HG02610 (cell line): ENCODE data around the gene MAPK14.

Experiments used
- ATAC-seq: cut with Tn5 transposase; IDR thresholded peaks from one replicate; pipeline ENCODE4 v1.9.1; 2021; ENCODE audit warnings: mild to moderate bottlenecking, moderate library complexity; ENCODE audit not compliant: unreplicated experiment

MAPK14 gene

GRCh38 chr6:36132246-36132895 is 104.8 kb downstream of the MAPK14 start:
- ATAC-seq = no peak

DNA sequence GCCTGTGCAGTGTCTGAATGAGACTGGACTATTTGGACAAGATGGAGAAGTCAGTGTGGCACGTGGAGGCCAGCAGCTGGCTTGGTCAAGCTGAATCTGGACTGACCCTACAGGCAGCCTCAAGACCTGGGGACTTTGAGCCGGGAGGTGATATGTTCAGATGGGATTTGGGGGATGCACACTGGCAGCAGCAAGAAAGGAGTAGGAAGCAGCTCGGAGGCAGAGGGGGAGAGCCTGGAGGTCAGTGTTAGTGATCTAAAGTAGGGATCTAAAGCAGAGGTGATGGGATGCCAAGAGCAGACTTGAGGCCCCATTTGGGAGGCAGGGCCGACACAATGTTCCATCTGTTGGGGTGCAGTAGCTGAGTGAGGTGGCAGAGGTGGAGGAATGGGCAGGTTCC is 105.5 kb downstream of the MAPK14 start:
- no peak for ATAC-seq

GRCh38 chr6:36133912-36134311 is 106.3 kb downstream of the MAPK14 start:
- no peak for ATAC-seq

- ATAC-seq = no peak
Measured at GRCh38 chr6:36135053-36135731, 107.6 kb downstream of the MAPK14 start.

DNA sequence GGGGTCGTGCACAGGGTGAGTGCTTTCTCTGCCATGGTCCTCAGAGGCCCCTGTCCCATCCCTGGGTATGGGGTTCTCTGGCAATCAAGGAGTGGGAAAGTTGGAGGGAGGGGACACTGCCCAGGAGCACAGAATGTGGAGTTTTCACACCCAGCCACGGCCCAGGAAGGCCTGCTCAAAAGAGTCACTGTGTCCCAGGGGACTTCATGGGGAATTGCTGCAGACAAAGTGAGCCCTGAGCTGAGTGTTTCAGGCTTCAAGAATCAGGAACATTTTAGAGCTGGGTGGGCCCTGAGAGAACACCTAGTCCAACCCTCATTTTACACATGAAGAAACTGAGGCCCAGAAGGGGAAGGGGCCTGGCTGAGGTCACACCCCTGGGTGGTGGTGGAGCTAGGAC is 108.4 kb downstream of the MAPK14 start:
- no peak for ATAC-seq

GRCh38 chr6:36136551-36136950 is 108.9 kb downstream of the MAPK14 start:
- ATAC-seq = no peak

- ATAC-seq = no peak
Measured at GRCh38 chr6:36138667-36139066, 111.1 kb downstream of the MAPK14 start.

GRCh38 chr6:36139431-36139830 is 111.8 kb downstream of the MAPK14 start:
- ATAC-seq = no peak

- no peak for ATAC-seq
Measured at GRCh38 chr6:36139991-36140710, 112.5 kb downstream of the MAPK14 start.

- ATAC-seq = no peak
Measured at GRCh38 chr6:36141091-36141490, 113.5 kb downstream of the MAPK14 start.

GRCh38 chr6:36141961-36142360 is 114.4 kb downstream of the MAPK14 start:
- no peak for ATAC-seq

DNA sequence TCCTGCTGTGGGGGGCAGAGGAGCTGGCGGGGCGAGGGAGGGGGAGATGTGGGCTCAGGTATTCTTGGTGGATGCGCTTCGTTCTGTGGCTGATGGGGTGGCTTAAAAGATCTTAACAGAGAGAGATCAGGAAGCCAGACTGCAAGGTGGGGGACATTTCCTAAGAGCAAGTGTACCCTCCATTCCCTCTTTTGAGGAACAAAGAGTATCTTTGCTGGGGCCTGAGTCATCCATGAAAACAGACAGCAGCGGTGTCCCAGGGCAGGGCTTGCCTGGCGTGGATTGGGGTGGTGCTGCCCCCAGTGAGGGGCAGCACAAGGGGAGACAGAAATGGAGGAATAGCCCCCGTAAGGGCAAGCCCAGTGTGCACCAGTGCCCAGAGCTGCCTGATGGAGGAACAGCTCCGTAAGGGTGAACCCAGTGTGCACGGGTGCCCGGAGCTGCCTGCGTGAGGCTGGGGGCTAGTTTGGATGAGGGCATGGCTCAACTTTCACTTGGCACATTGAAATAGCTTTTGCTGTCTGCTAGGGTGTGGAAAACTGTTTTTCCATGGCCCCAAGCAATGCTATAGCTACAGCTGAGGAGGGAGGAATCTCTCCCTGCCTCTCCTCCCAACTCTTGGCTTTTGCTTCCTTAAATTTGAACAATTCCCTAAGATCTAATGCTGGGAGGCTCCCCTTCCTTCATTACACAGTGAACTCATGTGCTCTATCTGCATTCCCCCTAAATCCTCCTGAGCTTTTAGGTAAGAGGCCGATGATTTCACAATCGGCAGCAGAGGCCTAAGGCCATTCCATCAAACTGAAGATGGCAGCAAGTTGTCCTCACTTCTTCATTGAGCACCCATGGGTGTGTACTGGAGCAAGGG is 115.6 kb downstream of the MAPK14 start:
- ATAC-seq = no peak

- no peak for ATAC-seq
Measured at GRCh38 chr6:36145495-36145894, 117.9 kb downstream of the MAPK14 start.

- ATAC-seq = no peak
Measured at GRCh38 chr6:36147294-36147693, 119.7 kb downstream of the MAPK14 start.

- no peak for ATAC-seq
Measured at GRCh38 chr6:36149476-36149875, 121.9 kb downstream of the MAPK14 start.

GRCh38 chr6:36150283-36150682 is 122.7 kb downstream of the MAPK14 start:
- no peak for ATAC-seq

DNA sequence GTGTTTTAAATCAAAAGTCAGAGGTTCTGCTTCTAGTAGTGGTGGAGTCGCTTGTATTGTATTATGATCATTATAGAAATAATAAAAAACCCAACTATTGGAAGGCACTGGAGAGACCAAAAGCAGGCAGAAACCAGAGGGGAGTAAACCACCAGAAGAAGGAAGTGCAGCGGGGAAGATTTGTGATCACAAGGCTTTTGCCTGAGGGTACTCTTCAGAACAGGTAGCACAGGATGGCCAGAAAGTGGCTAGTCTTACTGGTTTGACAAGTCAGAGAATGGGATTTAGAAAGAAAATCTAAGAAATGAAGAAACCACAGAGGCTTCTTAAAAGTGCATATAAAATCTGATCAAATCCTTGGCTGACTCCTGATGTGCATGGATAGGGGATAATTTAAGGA is 126.7 kb downstream of the MAPK14 start:
- ATAC-seq = no peak

DNA sequence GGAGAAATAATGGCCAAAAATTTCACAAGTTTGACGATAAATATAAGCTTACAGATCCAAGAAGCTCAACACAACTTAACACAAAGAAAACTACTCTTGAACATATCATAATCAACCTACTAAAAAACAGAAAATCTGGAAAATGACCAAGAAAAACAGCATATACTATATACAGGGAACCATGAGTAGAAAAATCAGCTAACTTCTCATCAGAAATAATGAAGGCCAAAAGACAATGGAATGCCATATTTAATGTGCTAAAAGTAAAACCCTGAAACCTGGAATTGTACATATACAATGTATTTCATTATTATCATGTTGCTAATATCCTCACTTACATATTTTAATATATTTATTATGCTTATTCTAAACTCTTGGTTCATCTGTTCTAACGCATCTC is 128.1 kb downstream of the MAPK14 start:
- ATAC-seq = no peak

DNA sequence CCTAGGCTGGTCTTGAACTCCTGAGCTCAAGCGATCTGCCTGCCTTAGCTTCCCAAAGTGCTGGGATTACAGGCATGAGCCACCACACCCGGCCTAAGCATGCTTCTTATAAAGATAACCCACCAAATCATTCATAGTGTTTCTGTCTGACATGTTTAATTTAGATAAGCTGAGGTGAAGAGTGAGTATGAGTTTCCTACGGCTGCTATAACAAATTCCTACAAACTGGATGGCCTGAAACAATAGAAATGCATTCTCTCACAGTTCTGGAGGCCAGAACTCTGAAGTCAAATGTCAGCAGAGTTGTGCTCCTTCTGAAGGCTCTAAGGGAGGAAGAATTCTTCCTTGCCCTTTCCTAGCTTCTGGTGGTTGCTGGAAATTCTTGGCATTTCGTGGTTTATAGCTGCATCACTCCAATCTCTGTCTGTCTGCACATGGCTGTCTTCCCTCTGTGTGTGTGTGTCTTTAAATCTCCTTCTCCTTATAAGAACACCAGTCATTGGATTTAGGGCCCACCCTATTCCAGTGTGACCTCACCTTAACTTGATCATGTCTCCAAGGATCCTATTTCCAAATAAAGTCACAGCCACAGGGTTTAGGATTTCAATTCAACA is 132.6 kb downstream of the MAPK14 start:
- no peak for ATAC-seq
